Activated naive CD4-positive, alpha-beta T cell treated with anti-CD3 and anti-CD28 coated beads for 36 hours (primary cell): ENCODE results near the gene CGB8. TPM values are rescaled to one million over a fixed set of nuclear protein-coding genes. Genes with fewer than 3 reads are reported as not detected.
A peak's percentile ranks its signal among the peaks of the same experiment; 100 is the strongest.

Experiments used
- CTCF ChIA-PET: fragments of 350-600 bp; sonication (Branson Sonifier 250); formaldehyde crosslinking; loops from one replicate; lab custom pipeline; 2021; ENCODE audit warnings: antibody characterized with exemption; lab: Charles Lee
- DNase-seq: peaks from one replicate; pipeline ENCODE4 v3.0.0-alpha.2; 2020
- H3K27ac Mint-ChIP-seq: one replicate; pipeline ENCODE4 v1.8.0; 2021; ENCODE audit warnings: mild to moderate bottlenecking, mixed read lengths
- H3K27me3 Mint-ChIP-seq: one replicate; pipeline ENCODE4 v1.8.0; 2021; ENCODE audit warnings: low read depth, mixed read lengths
- H3K36me3 Mint-ChIP-seq: one replicate; pipeline ENCODE4 v1.8.0; 2021; ENCODE audit warnings: low read depth, mixed read lengths
- H3K4me1 Mint-ChIP-seq: one replicate; pipeline ENCODE4 v1.8.0; 2021; ENCODE audit warnings: low read depth, mixed read lengths
- H3K4me3 Mint-ChIP-seq: one replicate; pipeline ENCODE4 v1.8.0; 2021; ENCODE audit warnings: mild to moderate bottlenecking, moderate library complexity, mixed read lengths
- H3K9me3 Mint-ChIP-seq: one replicate; pipeline ENCODE4 v1.8.0; 2021; ENCODE audit warnings: mixed read lengths
- intact Hi-C: fragments of 100-400 bp; cut with micrococcal nuclease; formaldehyde crosslinking; loops from one replicate; pipeline ENCODE4 v1.15.1; 2023
- microRNA-seq: library from miRNA; unstranded; fragments of <30 nt; microRNA quantifications from one replicate; pipeline ENCODE4 v1.2.0, GENCODE V29; 2022; ENCODE audit warnings: borderline microRNAs expressed, borderline replicate concordance
- total RNA-seq, 2 experiments: library from RNA; stranded (reverse); gene quantifications; one replicate each; pipeline ENCODE4 v1.2.3, GENCODE V29; 2021

The CGB8 gene
- total RNA-seq, 2 experiments from 2014 or later: not detected

DNA sequence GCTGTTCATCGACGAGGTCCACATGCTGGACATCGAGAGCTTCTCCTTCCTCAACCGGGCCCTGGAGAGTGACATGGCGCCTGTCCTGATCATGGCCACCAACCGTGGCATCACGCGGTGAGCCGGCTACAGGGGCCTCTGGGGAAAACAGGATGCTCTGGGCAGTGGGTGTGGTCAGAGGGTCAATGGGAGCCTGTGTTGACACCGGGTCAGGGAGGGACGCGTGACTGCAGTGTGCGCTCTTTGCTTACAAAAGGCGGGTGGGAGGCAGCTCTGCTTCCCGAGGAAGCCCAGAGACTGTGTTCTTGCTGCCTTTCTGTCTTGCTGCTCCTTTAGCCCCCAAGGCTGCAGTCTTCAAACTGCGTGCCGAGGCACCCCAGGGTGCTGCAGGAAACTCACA lies 37.7 kb downstream of the CGB8 start:
- Mint-ChIP-seq H3K27ac (no peak overlapping the region), H3K4me1 (no peaks in the 10 kb centered on the region), H3K4me3 (no peak overlapping the region), H3K9me3 (no peaks in the 10 kb centered on the region), H3K27me3 (no peaks in the 10 kb centered on the region), H3K36me3 (peaks cover 22% of the 10 kb centered on the region)
- DNase-seq: no peak
- intact Hi-C loops: no loop called here
- CTCF ChIA-PET: no interaction called here

DNA sequence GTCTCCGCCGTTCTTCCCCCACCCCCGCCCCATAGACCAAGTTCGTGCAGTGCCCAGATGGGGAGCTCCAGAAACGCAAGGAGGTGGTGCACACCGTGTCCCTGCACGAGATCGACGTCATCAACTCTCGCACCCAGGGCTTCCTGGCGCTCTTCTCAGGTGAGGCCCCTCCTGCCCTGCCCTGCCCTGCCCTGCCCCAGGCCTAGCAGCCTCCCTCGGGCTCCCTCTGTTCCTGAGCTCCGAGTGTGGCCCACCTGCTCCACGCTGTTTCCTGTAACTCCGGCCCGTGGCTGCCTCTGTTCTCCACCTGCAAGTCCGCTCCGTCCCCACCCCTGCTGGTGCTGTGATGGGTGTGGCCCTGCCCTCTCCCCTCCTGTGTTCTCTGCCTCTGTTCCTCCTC lies 38.5 kb downstream of the CGB8 start:
- Mint-ChIP-seq H3K4me1 (no peaks in the 10 kb centered on the region), H3K9me3 (no peaks in the 10 kb centered on the region), H3K27ac (no peak overlapping the region), H3K4me3 (no peak overlapping the region), H3K36me3 (peaks cover 19% of the 10 kb centered on the region), H3K27me3 (no peaks in the 10 kb centered on the region)
- DNase-seq: no peak
- intact Hi-C loops: no loop called here
- CTCF ChIA-PET: no interaction called here

DNA sequence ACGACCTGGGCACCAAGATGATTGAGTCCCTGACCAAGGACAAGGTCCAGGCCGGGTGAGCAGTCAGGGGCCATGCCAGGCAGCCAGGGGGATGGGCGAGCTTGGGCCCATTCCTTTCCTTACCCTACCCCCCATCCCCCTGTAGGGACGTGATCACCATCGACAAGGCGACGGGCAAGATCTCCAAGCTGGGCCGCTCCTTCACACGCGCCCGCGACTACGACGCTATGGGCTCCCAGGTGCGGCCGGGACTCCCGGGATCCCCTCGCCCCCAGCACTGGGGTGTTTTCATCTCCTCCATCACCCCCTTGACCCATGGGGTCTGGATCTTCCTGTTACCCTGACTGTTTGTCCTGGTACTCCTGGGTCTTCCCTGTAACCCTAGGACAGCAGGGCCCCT lies 39.1 kb downstream of the CGB8 start:
- no peaks in the 10 kb centered on the region for H3K4me1 Mint-ChIP-seq
- H3K27ac Mint-ChIP-seq: no peak overlapping the region
- CTCF ChIA-PET: no interaction called here
- peaks cover 22% of the 10 kb centered on the region for H3K36me3 Mint-ChIP-seq
- no peaks in the 10 kb centered on the region for H3K27me3 Mint-ChIP-seq
- intact Hi-C loops: no loop called here
- no peak for DNase-seq
- H3K9me3 Mint-ChIP-seq: no peaks in the 10 kb centered on the region
- no peak overlapping the region for H3K4me3 Mint-ChIP-seq

DNA sequence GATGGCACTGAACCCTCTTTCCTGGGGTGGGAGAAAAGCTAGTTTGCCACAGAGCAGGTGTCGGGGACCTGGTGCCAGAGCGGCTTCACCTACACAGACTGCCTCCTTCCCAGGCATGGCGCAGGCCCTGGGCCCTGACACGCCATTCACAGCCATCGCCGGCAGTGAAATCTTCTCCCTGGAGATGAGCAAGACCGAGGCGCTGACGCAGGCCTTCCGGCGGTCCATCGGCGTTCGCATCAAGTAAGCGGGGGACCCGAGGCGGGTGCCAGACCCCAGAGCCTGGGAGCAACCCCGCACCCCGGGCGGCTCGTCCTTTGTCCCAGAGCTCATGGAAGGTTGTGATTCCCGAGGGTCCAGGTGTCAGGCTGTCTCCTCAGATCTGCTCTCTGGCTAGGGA lies 42.0 kb downstream of the CGB8 start:
- Mint-ChIP-seq H3K9me3 (no peaks in the 10 kb centered on the region), H3K27ac (no peak overlapping the region), H3K4me1 (no peaks in the 10 kb centered on the region), H3K27me3 (no peaks in the 10 kb centered on the region), H3K4me3 (no peak overlapping the region), H3K36me3 (peaks cover 36% of the 10 kb centered on the region)
- DNase-seq: no peak
- intact Hi-C loops: no loop called here
- CTCF ChIA-PET: no interaction called here

DNA sequence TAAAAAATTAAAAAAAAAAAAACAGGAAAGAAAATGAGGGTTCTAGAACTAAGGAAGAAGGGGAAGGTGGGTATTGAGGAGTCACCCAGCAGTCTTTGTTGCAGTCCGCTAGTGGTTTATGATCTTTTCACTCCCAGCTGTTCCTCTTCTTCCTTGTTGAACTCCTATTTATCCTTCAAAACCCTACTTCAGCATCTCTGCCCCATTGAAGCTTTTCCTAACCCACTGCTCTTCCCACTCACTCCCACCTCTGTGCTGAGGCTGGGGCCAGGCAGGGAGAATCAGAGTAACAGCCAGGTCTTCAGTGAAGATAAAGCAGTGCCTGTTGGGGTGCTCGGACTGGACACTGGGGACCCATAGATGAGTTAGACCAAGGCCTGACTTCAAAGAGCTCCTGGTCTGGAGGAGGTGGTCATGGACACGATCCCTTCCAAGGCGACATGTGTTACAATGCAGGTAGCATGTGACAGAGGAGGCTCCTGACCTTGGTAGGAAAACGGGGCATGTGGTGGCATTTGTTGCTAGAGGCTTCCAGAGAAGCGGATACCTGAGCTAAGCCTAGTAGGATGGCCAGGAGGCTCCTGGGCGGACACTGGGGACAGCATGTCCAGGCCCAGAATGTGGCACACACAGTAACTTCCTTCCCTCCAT lies 43.8 kb downstream of the CGB8 start:
- CTCF ChIA-PET: interaction anchor here (1.3 kb wide), 1 partner anchor 13 kb away, joined by 3 read pairs; no protein-coding TSS in a partner anchor
- Mint-ChIP-seq H3K4me1 (no peaks in the 10 kb centered on the region), H3K4me3 (no peak overlapping the region), H3K27me3 (no peaks in the 10 kb centered on the region), H3K27ac (no peak overlapping the region), H3K9me3 (no peaks in the 10 kb centered on the region), H3K36me3 (peaks cover 33% of the 10 kb centered on the region)
- no peak for DNase-seq
- intact Hi-C loops: no loop called here

DNA sequence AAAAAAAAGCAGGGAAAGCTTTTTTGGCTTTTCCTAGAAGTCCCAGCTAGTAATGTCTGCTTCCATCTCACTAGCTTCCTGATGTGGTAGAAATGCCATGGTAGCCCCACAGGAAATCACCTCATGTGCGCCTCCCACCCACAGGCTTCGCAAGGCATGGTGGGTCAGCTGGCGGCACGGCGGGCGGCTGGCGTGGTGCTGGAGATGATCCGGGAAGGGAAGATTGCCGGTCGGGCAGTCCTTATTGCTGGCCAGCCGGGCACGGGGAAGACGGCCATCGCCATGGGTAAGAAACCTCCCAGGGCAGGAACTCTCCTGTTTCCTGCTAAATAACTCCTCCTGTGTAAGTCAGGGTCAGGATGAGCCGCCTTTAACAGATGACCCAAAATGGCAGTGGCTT lies 44.8 kb downstream of the CGB8 start:
- Mint-ChIP-seq H3K36me3 (peaks cover 33% of the 10 kb centered on the region), H3K4me3 (no peak overlapping the region), H3K27me3 (no peaks in the 10 kb centered on the region), H3K4me1 (peaks cover 6% of the 10 kb centered on the region), H3K27ac (no peak overlapping the region), H3K9me3 (no peaks in the 10 kb centered on the region)
- CTCF ChIA-PET: interaction anchor here (0.7 to 1.1 kb wide), 2 partner anchors 10 to 50 kb away, joined by 3 read pairs; partner anchors contain the start of gene BAX
- no peak for DNase-seq
- intact Hi-C loops: no loop called here

DNA sequence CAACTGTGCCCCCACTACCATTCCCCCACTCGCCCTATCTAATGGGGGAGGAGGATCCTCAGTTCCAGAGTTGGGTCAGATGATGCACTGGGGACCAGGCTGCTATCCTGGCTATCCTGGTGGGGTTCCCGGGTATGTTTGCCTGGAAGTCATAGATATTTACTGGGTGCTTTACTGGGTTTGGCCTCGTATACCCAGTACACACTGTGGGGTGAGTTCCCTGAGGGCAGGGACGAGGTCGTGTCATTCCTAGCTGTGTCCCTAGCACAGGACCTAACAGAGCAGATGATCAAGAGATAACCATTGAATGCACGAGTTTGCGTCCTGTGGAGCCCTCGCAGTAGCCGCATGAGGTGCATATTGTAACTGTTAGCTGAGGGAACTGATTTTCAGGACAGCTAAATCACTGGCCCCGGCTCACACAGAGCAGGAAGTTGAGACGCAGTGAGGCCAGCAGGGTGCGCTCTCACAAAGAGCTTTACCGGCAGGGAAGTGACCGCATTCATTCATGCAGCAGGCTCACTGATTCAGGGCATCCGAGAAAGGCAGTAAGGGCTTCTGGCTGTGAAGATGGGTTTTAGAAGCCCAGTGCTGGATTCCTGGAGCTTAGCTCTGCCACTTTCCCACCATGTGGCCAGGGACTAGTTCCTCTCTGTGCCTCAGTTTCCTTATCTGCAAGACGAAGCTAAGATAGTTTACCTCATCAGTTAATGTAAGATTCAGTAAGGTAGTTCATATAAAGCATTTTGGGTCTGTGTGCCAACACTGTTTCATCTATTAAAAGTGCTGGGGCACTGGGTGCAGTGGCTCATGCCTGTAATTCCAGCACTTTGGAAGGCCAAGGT lies 49.2 kb downstream of the CGB8 start:
- CTCF ChIA-PET: interaction anchor here (0.5 to 2.3 kb wide), 20 partner anchors 13 to 321 kb away, joined by 3 to 8 read pairs (median 3); partner anchors contain the start of genes CGB2 and LHB
- Mint-ChIP-seq H3K27me3 (no peaks in the 10 kb centered on the region), H3K9me3 (no peaks in the 10 kb centered on the region), H3K4me1 (peaks cover 22% of the 10 kb centered on the region), H3K27ac (no peak overlapping the region), H3K4me3 (no peak overlapping the region), H3K36me3 (peaks cover 36% of the 10 kb centered on the region)
- intact Hi-C loops: loop anchor here (5.0 to 10.0 kb wide), 3 partner anchors 195 to 635 kb away; partner anchors contain the start of genes SYNGR4 and TMEM143
- DNase-seq: peak; percentile 76

DNA sequence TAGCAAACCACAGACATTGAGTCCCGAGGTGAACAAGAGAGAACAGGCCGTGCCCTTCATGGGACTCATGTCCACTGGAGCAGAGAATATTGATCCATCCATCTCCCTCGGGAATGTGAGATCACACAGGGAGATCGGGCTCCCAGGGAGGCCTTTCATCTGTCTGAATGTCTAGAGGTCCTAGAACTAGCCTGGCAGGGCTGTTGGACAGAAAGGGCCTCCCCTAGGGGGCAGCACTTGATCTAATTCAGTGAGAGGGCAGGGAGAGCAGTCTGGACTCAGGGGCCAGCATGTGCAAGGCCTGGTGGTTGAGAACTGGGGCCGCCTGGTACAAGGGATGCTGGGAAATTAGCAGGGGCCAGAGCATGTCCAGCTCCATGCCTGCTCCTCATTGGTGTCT lies 50.9 kb downstream of the CGB8 start:
- Mint-ChIP-seq H3K4me3 (no peak overlapping the region), H3K27me3 (no peaks in the 10 kb centered on the region), H3K9me3 (no peaks in the 10 kb centered on the region), H3K36me3 (peaks cover 28% of the 10 kb centered on the region), H3K27ac (no peak overlapping the region), H3K4me1 (peaks cover 29% of the 10 kb centered on the region)
- DNase-seq: peak; percentile 73
- CTCF ChIA-PET: interaction anchor here (0.6 to 1.7 kb wide), 9 partner anchors 9 to 228 kb away, joined by 3 to 12 read pairs (median 3); no protein-coding TSS in a partner anchor
- intact Hi-C loops: loop anchor here (1.0 to 10.0 kb wide), 4 partner anchors 77 to 633 kb away; partner anchors contain the start of genes SYNGR4 and TMEM143

Small RNAs within 50 kb of the gene (microRNA-seq; reads per million reads assigned to microRNA genes)
- not detected for gene MIR6798

Other genes with a start within 250 kb of the CGB8 start
- 10 to 100 TPM; 66.4 to 66.8 TPM for gene BCAT2, start 238.1 kb downstream of the CGB8 start, total RNA-seq
- gene HSD17B14, start 212.6 kb downstream of the CGB8 start, total RNA-seq: under 1 TPM in 1 of 2 experiments, not detected in 1; 0.50 TPM
- 1 to 10 TPM; 8.3 to 8.8 TPM for gene PLEKHA4, start 180.5 kb downstream of the CGB8 start, total RNA-seq
- 10 to 100 TPM; 96.5 to 97.4 TPM for gene PPP1R15A, start 176.7 kb downstream of the CGB8 start, total RNA-seq
- gene TULP2, start 150.4 kb downstream of the CGB8 start, total RNA-seq: under 1 TPM; 0.54 to 0.81 TPM
- 100 to 1,000 TPM; 172 to 182 TPM for gene NUCB1, start 148.8 kb downstream of the CGB8 start, total RNA-seq
- 1 to 10 TPM; 4.2 to 4.5 TPM for gene DHDH, start 115.4 kb downstream of the CGB8 start, total RNA-seq
- gene BAX, start 94.2 kb downstream of the CGB8 start, total RNA-seq: 100 to 1,000 TPM; 267 to 302 TPM
- gene FTL, start 83.8 kb downstream of the CGB8 start, total RNA-seq: 1,000 to 10,000 TPM; 1,093 to 1,120 TPM
- gene GYS1, start 55.8 kb downstream of the CGB8 start, total RNA-seq: 10 to 100 TPM; 29.6 to 31.2 TPM
- 100 to 1,000 TPM; 119 to 126 TPM for gene RUVBL2, start 55.2 kb downstream of the CGB8 start, total RNA-seq
- not detected for gene LHB, start 32.0 kb downstream of the CGB8 start, total RNA-seq
- not detected for gene CGB3, start 24.8 kb downstream of the CGB8 start, total RNA-seq
- gene CGB2, start 17.2 kb downstream of the CGB8 start, total RNA-seq: not detected
- gene CGB1, start 12.2 kb downstream of the CGB8 start, total RNA-seq: not detected
- not detected for gene CGB5, start 5.3 kb downstream of the CGB8 start, total RNA-seq
- not detected for gene CGB7, start 8.6 kb upstream of the CGB8 start, total RNA-seq
- gene NTF4, start 15.7 kb upstream of the CGB8 start, total RNA-seq: not detected
- gene KCNA7, start 23.6 kb upstream of the CGB8 start, total RNA-seq: not detected
- 100 to 1,000 TPM; 163 to 166 TPM for gene SNRNP70, start 36.3 kb upstream of the CGB8 start, total RNA-seq
- 1 to 10 TPM; 3.4 to 3.8 TPM for gene LIN7B, start 65.3 kb upstream of the CGB8 start, total RNA-seq
- gene C19orf73, start 70.0 kb upstream of the CGB8 start, total RNA-seq: 1 to 10 TPM; 1.5 to 1.9 TPM
- 1 to 10 TPM; 4.6 to 4.9 TPM for gene PPFIA3, start 70.4 kb upstream of the CGB8 start, total RNA-seq
- not detected for gene HRC, start 106.3 kb upstream of the CGB8 start, total RNA-seq
- under 1 TPM; 0.22 to 0.62 TPM for gene TRPM4, start 108.7 kb upstream of the CGB8 start, total RNA-seq